ENCODE data around the gene BATF3.

DNA sequence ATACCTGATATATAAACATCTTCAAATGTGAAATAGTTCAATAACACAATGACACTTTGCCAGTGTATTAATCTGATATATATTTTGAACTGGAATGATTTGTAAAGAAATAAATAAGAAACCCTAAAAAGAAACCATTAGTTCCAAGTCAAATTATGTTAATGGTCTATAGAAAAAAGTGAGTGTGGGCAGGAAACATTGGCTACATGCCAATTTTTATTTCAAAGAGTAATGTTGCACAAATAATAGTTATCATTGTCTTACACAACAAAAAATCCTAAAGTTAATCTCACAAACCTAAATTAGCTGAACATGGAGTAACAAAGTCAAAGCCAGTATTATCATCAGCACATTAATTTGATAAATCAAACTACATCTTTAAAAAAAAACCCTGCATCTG lies 37.9 kb upstream of the BATF3 start:
- TF ChIP-seq, protein P1, sequence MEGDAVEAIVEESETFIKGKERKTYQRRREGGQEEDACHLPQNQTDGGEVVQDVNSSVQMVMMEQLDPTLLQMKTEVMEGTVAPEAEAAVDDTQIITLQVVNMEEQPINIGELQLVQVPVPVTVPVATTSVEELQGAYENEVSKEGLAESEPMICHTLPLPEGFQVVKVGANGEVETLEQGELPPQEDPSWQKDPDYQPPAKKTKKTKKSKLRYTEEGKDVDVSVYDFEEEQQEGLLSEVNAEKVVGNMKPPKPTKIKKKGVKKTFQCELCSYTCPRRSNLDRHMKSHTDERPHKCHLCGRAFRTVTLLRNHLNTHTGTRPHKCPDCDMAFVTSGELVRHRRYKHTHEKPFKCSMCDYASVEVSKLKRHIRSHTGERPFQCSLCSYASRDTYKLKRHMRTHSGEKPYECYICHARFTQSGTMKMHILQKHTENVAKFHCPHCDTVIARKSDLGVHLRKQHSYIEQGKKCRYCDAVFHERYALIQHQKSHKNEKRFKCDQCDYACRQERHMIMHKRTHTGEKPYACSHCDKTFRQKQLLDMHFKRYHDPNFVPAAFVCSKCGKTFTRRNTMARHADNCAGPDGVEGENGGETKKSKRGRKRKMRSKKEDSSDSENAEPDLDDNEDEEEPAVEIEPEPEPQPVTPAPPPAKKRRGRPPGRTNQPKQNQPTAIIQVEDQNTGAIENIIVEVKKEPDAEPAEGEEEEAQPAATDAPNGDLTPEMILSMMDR (IDR thresholded peaks at IDR 0.05) = no peak
- no peak for TF ChIP-seq POLR2A (IDR thresholded peaks at IDR 0.05)
